SK-N-SH (cell line): ENCODE measurements around the gene ARHGAP21. TPM values are rescaled to one million over a fixed set of nuclear protein-coding genes. Genes with fewer than 3 reads are reported as not detected.

Experiments
- CTCF ChIA-PET: fragments of 300-600, 350-600 bp; formaldehyde crosslinking; extraction: SDS; loops from one replicate; lab custom pipeline; 2021; lab: Yijun Ruan, JAX
- POLR2A ChIA-PET: fragments of 350-600 bp; sonication (Branson Sonifier 250); formaldehyde crosslinking; extraction: SDS; loops from one replicate; lab custom pipeline; 2020; ENCODE audit warnings: antibody characterized with exemption, inconsistent platforms; lab: Yijun Ruan, JAX
- DNase-seq: peaks from one replicate; pipeline ENCODE4 v3.0.0; 2012
- H2AFZ ChIP-seq: fragments of 200-600 bp; sonication (generic); 2 replicates; pipeline ENCODE4 v1.8.1; 2016; ENCODE audit warnings: antibody characterized with exemption, mild to moderate bottlenecking, low read depth
- H3F3A ChIP-seq: fragments of 200-600 bp; sonication (generic); replicated peaks from 2 replicates; pipeline ENCODE3; 2016; ENCODE audit warnings: antibody characterized with exemption, mild to moderate bottlenecking; ENCODE audit not compliant: insufficient read depth
- H3K27ac ChIP-seq, 2 experiments: fragments of 200-500 bp in 1 of 2; fragments of 200-600 bp in 1 of 2; sonication (Bioruptor generic) in 1 of 2; sonication (generic), shearing (Covaris generic) in 1 of 2; 2 replicates each; pipeline versions ENCODE4 v1.5.1 to v1.6.1; 2014 to 2016; ENCODE audit warnings: low read depth in 2 of 2, inconsistent platforms in 1 of 2, low read length in 1 of 2, mild to moderate bottlenecking in 1 of 2, mixed read lengths in 1 of 2
- H3K27me3 ChIP-seq: fragments of 200-600 bp; sonication (generic), shearing (Covaris generic); 2 replicates; pipeline ENCODE4 v1.6.1; 2016; ENCODE audit warnings: mixed run types; ENCODE audit not compliant: insufficient read depth
- H3K36me3 ChIP-seq, 2 experiments: fragments of 200-500 bp in 1 of 2; fragments of 200-600 bp in 1 of 2; sonication (Bioruptor generic) in 1 of 2; sonication (generic) in 1 of 2; replicated peaks in 1 of 2; 2 replicates each; pipeline versions ENCODE3 to v1.5.1; 2014 to 2016; ENCODE audit warnings: low read length in 1 of 2, mild to moderate bottlenecking in 1 of 2; ENCODE audit not compliant: insufficient read depth in 2 of 2, control insufficient read depth in 1 of 2
- H3K4me1 ChIP-seq, 2 experiments: fragments of 200-500 bp in 1 of 2; fragments of 200-600 bp in 1 of 2; sonication (Bioruptor generic) in 1 of 2; sonication (generic), shearing (Covaris generic) in 1 of 2; 2 replicates each; pipeline versions ENCODE4 v1.5.1 to v1.6.1; 2014 to 2016; ENCODE audit warnings: low read depth in 1 of 2, low read length in 1 of 2, mixed run types in 1 of 2; ENCODE audit not compliant: insufficient read depth in 2 of 2, control insufficient read depth in 1 of 2
- H3K4me2 ChIP-seq: fragments of 200-600 bp; sonication (generic), shearing (Covaris generic); 2 replicates; pipeline ENCODE4 v1.6.1; 2017; ENCODE audit warnings: mixed run types
- H3K4me3 ChIP-seq, 2 experiments: fragments of 200-500 bp in 1 of 2; fragments of 200-600 bp in 1 of 2; sonication (Bioruptor generic) in 1 of 2; sonication (generic), shearing (Covaris generic) in 1 of 2; 2 replicates each; pipeline versions ENCODE4 v1.5.1 to v1.8.1; 2014 to 2016; ENCODE audit warnings: low read depth in 2 of 2, inconsistent platforms in 1 of 2, low read length in 1 of 2, mild to moderate bottlenecking in 1 of 2, mixed read lengths in 1 of 2, moderate library complexity in 1 of 2
- H3K79me2 ChIP-seq: fragments of 200-600 bp; sonication (generic); 2 replicates; pipeline ENCODE4 v1.8.1; 2017; ENCODE audit warnings: mild to moderate bottlenecking; ENCODE audit not compliant: insufficient read depth
- H3K9ac ChIP-seq: fragments of 200-600 bp; sonication (generic); 2 replicates; pipeline ENCODE4 v1.6.1; 2017; ENCODE audit warnings: mixed run types
- H3K9me2 ChIP-seq: fragments of 200-600 bp; sonication (generic); 2 replicates; pipeline ENCODE4 v1.6.1; 2017; ENCODE audit warnings: mixed run types
- H3K9me3 ChIP-seq: fragments of 200-600 bp; sonication (generic); 2 replicates; pipeline ENCODE4 v1.6.1; 2017; ENCODE audit warnings: mixed run types, mild to moderate bottlenecking, moderate library complexity
- H4K20me1 ChIP-seq: fragments of 200-600 bp; sonication (generic); 2 replicates; pipeline ENCODE4 v1.6.1; 2017; ENCODE audit warnings: mild to moderate bottlenecking, mixed run types; ENCODE audit not compliant: insufficient read depth
- EP300 ChIP-seq, 2 experiments: IDR thresholded peaks; 2 replicates each; pipeline versions ENCODE4 v1.4.0 to v1.6.1; 2012; ENCODE audit warnings: borderline replicate concordance in 1 of 2, low read depth in 1 of 2, low read length in 1 of 2
- FOXJ3 ChIP-seq: sonication (generic); formaldehyde crosslinking; IDR thresholded peaks from 2 replicates; pipeline ENCODE4 v1.5.1; 2020; ENCODE audit warnings: mild to moderate bottlenecking, missing genetic modification reagents
- GABPA ChIP-seq: IDR thresholded peaks from 2 replicates; pipeline ENCODE4 v1.4.0; 2012; ENCODE audit warnings: low read depth, mild to moderate bottlenecking
- GATA2 ChIP-seq: sonication (generic); formaldehyde crosslinking; IDR thresholded peaks from 2 replicates; pipeline ENCODE4 v1.5.0; 2020; ENCODE audit warnings: mild to moderate bottlenecking, missing genetic modification reagents
- JUND ChIP-seq: IDR thresholded peaks from 2 replicates; pipeline ENCODE4 v1.4.0; 2012
- MEF2A ChIP-seq: IDR thresholded peaks from 2 replicates; pipeline ENCODE4 v1.4.0; 2012; ENCODE audit warnings: low read depth, borderline replicate concordance
- MXI1 ChIP-seq: IDR thresholded peaks from 2 replicates; pipeline ENCODE4 v1.6.1; 2012; ENCODE audit warnings: mild to moderate bottlenecking, low read depth, low read length, improper control_type of control experiment
- NFIC ChIP-seq: IDR thresholded peaks from 2 replicates; pipeline ENCODE4 v1.4.0; 2012; ENCODE audit warnings: borderline replicate concordance
- POLR2AphosphoS5 ChIP-seq: IDR thresholded peaks from 2 replicates; pipeline ENCODE4 v1.6.1; 2012; ENCODE audit warnings: low read depth, low read length
- RAD21 ChIP-seq: IDR thresholded peaks from 2 replicates; pipeline ENCODE4 v1.6.1; 2012; ENCODE audit warnings: mild to moderate bottlenecking, low read length
- RCOR1 ChIP-seq: fragments of 150-350 bp; IDR thresholded peaks from 2 replicates; pipeline ENCODE4 v1.6.1; 2017; ENCODE audit warnings: antibody characterized with exemption, low read length
- RXRA ChIP-seq: IDR thresholded peaks from 2 replicates; pipeline ENCODE4 v1.4.0; 2012; ENCODE audit warnings: low read depth, mild to moderate bottlenecking, borderline replicate concordance
- TCF12 ChIP-seq: IDR thresholded peaks from 2 replicates; pipeline ENCODE4 v1.4.0; 2012
- YY1 ChIP-seq: IDR thresholded peaks from 2 replicates; pipeline ENCODE4 v1.4.0; 2012; ENCODE audit warnings: low read depth, mild to moderate bottlenecking
- WGBS: methylation state at CpG from one replicate; pipeline ENCODE4 v1.1.6; 2017; ENCODE audit warnings: low lambda C conversion rate; 5-methylcytosine and 5-hydroxymethylcytosine counted together
- polyA plus RNA-seq, 3 experiments: library from polyadenylated mRNA; depleted of rRNA; stranded (reverse); fragments of >200 nt; gene quantifications; 2 replicates each; pipeline ENCODE4 v1.2.3, GENCODE V29; 2012
- TF ChIP-seq, protein P1 (sequence below): fragments of 150-350 bp; IDR thresholded peaks from 2 replicates; pipeline ENCODE4 v1.6.1; 2017; ENCODE audit warnings: antibody characterized with exemption, low read length, low read depth, borderline replicate concordance
- TF ChIP-seq, protein P2 (sequence below): fragments of 200-600 bp; sonication (generic); IDR thresholded peaks from 2 replicates; pipeline ENCODE4 v1.6.1; 2017; ENCODE audit warnings: antibody characterized with exemption, mild to moderate bottlenecking, moderate library complexity
- TF ChIP-seq, protein P3 (sequence below): IDR thresholded peaks from 2 replicates; pipeline ENCODE4; 2012
- TF ChIP-seq, protein P4 (sequence below): fragments of 150-350 bp; IDR thresholded peaks from 2 replicates; pipeline ENCODE4 v1.6.1; 2016; ENCODE audit warnings: mild to moderate bottlenecking, low read depth, low read length
- TF ChIP-seq, protein P5 (sequence below): IDR thresholded peaks from 2 replicates; pipeline ENCODE4 v1.6.1; 2012; ENCODE audit warnings: mild to moderate bottlenecking, low read depth, low read length, moderate library complexity
- TF ChIP-seq, protein P6 (sequence below): IDR thresholded peaks from 2 replicates; pipeline ENCODE4 v1.4.0; 2012; ENCODE audit warnings: low read depth

The ARHGAP21 gene
- polyA plus RNA-seq, 1 of the 3 experiments (the other 2 are of a cell fraction): 27.8 TPM

DNA sequence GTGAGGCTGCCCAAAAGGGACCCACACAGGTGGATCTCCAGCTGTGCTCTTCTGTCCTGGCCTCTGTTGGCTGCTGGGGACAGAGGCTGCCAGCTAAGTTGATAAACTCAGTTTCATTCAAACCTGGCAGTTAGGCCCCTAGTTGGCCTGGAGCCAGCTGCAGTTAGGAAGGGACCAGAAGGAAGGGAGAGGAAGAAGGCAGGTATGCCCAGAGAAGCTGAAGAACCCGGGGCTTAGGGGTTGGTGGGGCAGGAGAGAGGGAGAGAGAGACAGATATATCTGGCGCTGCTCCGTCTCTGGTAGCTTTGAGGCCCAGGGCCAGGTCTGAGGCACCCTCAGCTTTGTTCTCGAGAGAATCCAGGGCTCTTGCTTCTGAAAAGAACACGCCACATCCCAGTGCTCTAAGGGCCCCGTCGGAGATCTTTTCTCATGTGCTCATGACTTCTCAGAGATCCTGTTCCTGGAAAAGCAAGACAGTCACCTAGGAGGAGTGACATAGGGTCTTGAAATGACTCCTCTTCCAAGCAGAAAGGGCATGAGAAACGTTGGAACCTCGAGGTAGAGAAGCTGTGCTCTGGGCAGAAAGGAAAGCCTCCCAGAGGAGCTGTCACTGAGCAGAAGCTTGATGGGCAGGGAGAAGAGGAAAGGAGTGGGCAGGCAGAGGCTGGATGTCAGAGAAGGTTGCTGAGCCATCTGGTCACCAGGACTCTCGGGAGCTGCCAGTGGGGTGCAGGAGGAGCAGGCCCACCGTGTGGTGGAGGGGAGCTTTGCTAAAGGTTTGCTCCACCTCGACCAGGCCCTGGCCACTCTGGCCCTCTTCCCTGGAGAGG, 153.6 kb downstream of the ARHGAP21 start (continued):
- TF ChIP-seq RXRA (no peak), MXI1 (no peak), RAD21 (no peak), YY1 (no peak), RCOR1 (no peak), TCF12 (no peak)
- TF ChIP-seq, protein P1, sequence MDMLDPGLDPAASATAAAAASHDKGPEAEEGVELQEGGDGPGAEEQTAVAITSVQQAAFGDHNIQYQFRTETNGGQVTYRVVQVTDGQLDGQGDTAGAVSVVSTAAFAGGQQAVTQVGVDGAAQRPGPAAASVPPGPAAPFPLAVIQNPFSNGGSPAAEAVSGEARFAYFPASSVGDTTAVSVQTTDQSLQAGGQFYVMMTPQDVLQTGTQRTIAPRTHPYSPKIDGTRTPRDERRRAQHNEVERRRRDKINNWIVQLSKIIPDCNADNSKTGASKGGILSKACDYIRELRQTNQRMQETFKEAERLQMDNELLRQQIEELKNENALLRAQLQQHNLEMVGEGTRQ: no peak
- TF ChIP-seq, protein P2, sequence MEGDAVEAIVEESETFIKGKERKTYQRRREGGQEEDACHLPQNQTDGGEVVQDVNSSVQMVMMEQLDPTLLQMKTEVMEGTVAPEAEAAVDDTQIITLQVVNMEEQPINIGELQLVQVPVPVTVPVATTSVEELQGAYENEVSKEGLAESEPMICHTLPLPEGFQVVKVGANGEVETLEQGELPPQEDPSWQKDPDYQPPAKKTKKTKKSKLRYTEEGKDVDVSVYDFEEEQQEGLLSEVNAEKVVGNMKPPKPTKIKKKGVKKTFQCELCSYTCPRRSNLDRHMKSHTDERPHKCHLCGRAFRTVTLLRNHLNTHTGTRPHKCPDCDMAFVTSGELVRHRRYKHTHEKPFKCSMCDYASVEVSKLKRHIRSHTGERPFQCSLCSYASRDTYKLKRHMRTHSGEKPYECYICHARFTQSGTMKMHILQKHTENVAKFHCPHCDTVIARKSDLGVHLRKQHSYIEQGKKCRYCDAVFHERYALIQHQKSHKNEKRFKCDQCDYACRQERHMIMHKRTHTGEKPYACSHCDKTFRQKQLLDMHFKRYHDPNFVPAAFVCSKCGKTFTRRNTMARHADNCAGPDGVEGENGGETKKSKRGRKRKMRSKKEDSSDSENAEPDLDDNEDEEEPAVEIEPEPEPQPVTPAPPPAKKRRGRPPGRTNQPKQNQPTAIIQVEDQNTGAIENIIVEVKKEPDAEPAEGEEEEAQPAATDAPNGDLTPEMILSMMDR: no peak

DNA sequence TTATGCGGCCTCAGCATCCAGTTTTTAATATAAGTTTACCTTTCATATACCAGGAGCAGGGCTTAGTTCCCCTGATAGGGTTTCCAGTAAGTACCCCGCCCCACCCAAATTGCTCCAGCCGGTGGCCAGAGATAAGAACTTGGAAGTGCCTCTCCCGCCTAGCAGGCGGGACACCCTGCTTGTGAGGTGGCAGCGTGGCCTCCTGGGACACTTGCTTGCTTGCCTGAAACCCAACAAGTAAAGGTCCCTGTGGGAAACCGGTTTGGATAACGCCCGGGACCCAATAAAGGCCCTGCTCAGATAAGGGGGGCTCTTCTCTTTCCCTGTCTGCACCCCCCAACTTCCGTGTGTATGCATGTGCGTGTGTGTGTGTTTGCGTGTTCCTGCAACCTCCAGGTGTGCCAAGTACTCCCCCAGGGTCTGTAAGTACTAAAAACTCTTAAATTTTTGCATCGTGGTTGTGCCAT, 154.3 kb downstream of the ARHGAP21 start:
- Histone ChIP-seq H3K4me1 (no peaks in the 10 kb centered on the region; a peak in 1 of 4 replicates), H4K20me1 (no peaks in the 10 kb centered on the region), H3K4me2 (no peak overlapping the region), H3F3A (no peaks in the 10 kb centered on the region), H3K36me3 (no peaks in the 10 kb centered on the region), H3K79me2 (no peaks in the 10 kb centered on the region)
- 85% methylated on average over 10 of the region's 13 CpGs for WGBS
- TF ChIP-seq TCF12: no peak
- TF ChIP-seq, protein P3, sequence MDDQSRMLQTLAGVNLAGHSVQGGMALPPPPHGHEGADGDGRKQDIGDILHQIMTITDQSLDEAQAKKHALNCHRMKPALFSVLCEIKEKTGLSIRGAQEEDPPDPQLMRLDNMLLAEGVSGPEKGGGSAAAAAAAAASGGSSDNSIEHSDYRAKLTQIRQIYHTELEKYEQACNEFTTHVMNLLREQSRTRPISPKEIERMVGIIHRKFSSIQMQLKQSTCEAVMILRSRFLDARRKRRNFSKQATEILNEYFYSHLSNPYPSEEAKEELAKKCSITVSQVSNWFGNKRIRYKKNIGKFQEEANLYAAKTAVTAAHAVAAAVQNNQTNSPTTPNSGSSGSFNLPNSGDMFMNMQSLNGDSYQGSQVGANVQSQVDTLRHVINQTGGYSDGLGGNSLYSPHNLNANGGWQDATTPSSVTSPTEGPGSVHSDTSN: no peak
- no peak for TF ChIP-seq MXI1
- no peak for TF ChIP-seq EP300 (IDR thresholded peaks at IDR 0.05; ENCODE audit: borderline replicate concordance in 1 of 2, low read depth in 1 of 2, low read length in 1 of 2)
- TF ChIP-seq GABPA: no peak
- no peak for TF ChIP-seq RXRA
- TF ChIP-seq GATA2 (CRISPR knock-in tag): no peak
- TF ChIP-seq POLR2AphosphoS5: no peak
- no peak for TF ChIP-seq RAD21
- TF ChIP-seq, protein P4, sequence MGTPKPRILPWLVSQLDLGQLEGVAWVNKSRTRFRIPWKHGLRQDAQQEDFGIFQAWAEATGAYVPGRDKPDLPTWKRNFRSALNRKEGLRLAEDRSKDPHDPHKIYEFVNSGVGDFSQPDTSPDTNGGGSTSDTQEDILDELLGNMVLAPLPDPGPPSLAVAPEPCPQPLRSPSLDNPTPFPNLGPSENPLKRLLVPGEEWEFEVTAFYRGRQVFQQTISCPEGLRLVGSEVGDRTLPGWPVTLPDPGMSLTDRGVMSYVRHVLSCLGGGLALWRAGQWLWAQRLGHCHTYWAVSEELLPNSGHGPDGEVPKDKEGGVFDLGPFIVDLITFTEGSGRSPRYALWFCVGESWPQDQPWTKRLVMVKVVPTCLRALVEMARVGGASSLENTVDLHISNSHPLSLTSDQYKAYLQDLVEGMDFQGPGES: no peak
- TF ChIP-seq, protein P5, sequence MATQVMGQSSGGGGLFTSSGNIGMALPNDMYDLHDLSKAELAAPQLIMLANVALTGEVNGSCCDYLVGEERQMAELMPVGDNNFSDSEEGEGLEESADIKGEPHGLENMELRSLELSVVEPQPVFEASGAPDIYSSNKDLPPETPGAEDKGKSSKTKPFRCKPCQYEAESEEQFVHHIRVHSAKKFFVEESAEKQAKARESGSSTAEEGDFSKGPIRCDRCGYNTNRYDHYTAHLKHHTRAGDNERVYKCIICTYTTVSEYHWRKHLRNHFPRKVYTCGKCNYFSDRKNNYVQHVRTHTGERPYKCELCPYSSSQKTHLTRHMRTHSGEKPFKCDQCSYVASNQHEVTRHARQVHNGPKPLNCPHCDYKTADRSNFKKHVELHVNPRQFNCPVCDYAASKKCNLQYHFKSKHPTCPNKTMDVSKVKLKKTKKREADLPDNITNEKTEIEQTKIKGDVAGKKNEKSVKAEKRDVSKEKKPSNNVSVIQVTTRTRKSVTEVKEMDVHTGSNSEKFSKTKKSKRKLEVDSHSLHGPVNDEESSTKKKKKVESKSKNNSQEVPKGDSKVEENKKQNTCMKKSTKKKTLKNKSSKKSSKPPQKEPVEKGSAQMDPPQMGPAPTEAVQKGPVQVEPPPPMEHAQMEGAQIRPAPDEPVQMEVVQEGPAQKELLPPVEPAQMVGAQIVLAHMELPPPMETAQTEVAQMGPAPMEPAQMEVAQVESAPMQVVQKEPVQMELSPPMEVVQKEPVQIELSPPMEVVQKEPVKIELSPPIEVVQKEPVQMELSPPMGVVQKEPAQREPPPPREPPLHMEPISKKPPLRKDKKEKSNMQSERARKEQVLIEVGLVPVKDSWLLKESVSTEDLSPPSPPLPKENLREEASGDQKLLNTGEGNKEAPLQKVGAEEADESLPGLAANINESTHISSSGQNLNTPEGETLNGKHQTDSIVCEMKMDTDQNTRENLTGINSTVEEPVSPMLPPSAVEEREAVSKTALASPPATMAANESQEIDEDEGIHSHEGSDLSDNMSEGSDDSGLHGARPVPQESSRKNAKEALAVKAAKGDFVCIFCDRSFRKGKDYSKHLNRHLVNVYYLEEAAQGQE: no peak
- no peak for TF ChIP-seq FOXJ3 (CRISPR knock-in tag)
- TF ChIP-seq, protein P6, sequence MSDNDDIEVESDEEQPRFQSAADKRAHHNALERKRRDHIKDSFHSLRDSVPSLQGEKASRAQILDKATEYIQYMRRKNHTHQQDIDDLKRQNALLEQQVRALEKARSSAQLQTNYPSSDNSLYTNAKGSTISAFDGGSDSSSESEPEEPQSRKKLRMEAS: no peak
- TF ChIP-seq JUND: no peak
- no peak for TF ChIP-seq RCOR1
- no peak for TF ChIP-seq NFIC
- TF ChIP-seq MEF2A: no peak
- TF ChIP-seq, all 33 proteins: peak for 0
- no peak for DNase-seq
- no peaks in the 10 kb centered on the region for H3K27me3 ChIP-seq
- H3K9ac ChIP-seq: no peak overlapping the region
- no peak overlapping the region for H3K4me3 ChIP-seq
- no peak overlapping the region for H2AFZ ChIP-seq
- H3K9me2 ChIP-seq: no peaks in the 10 kb centered on the region
- no peak overlapping the region for H3K27ac ChIP-seq
- CTCF ChIA-PET: interaction anchor here (1.3 kb wide), 1 partner anchor 13 kb away, joined by 5 read pairs; no protein-coding TSS in a partner anchor
- no peaks in the 10 kb centered on the region for H3K9me3 ChIP-seq
- POLR2A ChIA-PET: no interaction called here
